HepG2 (cell line): Measurements from ENCODE around the gene FBN2.

Experiments used
- KDM1A ChIP-seq: IDR thresholded peaks from 2 replicates; pipeline ENCODE4 v1.6.1; 2016; ENCODE audit warnings: missing compliant biosample characterization
- POLR2A ChIP-seq, 2 experiments: IDR thresholded peaks; 2 replicates each; pipeline ENCODE4 v1.6.1; 2011; ENCODE audit warnings: low read depth in 2 of 2, low read length in 2 of 2, mild to moderate bottlenecking in 1 of 2, moderate library complexity in 1 of 2; ENCODE audit not compliant: insufficient read depth in 1 of 2
- SP2 ChIP-seq: sonication (generic); formaldehyde crosslinking; IDR thresholded peaks from 2 replicates; pipeline ENCODE4 v1.5.1; 2020; ENCODE audit warnings: mild to moderate bottlenecking, missing genetic modification reagents

DNA sequence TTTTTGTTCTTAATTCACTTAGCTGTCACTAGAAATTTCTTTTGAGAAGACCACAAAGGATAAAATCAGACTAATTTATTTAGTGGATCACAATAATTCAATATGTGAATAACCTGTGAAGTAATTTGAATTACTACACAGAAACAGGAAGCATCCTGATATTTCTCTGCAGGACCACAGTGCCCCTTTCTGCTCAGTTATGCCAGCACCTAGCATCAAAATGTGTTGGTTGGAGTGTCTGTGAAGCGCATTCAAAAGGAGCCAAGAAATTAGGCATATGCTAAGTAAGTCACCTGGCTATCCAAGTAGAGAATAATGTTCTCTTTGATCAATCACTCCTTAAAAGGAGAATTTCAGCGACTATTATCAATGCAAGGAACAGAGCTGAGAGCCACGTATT lies 267.0 kb downstream of the FBN2 start:
- TF ChIP-seq SP2 (CRISPR knock-in tag) (no peak), POLR2A (IDR thresholded peaks at IDR 0.05; ENCODE audit: insufficient read depth in 1 of 2, low read depth in 2 of 2, low read length in 2 of 2) (no peak), KDM1A (CRISPR knock-in tag) (no peak)
